Dendritic cell treated with granulocyte-macrophage colony-stimulating factor and Interleukin-4, amounts not matched to agents 40 ng/mL and 50 ng/mL, for 4 days (primary cell): ENCODE data around the gene ZNRF3.
"Not testable (repeated sequence)": the region's sequence is repeated elsewhere in the genome, so short reads cannot be mapped to it uniquely, and the experiment has no call there.

Source experiments
- H3K27ac Mint-ChIP-seq: one replicate; pipeline ENCODE4 v1.8.0; 2022; ENCODE audit warnings: mild to moderate bottlenecking, mixed read lengths
- H3K27me3 Mint-ChIP-seq: one replicate; pipeline ENCODE4 v1.8.0; 2022; ENCODE audit warnings: mild to moderate bottlenecking, mixed read lengths
- H3K36me3 Mint-ChIP-seq: one replicate; pipeline ENCODE4 v1.8.0; 2022; ENCODE audit warnings: low read depth, mixed read lengths
- H3K4me1 Mint-ChIP-seq: one replicate; pipeline ENCODE4 v1.8.0; 2022; ENCODE audit warnings: low read depth, mixed read lengths
- H3K4me3 Mint-ChIP-seq: one replicate; pipeline ENCODE4 v1.8.0; 2022; ENCODE audit warnings: mild to moderate bottlenecking, moderate library complexity, mixed read lengths
- H3K9me3 Mint-ChIP-seq: one replicate; pipeline ENCODE4 v1.8.0; 2022; ENCODE audit warnings: mixed read lengths
- intact Hi-C: fragments of 100-400 bp; cut with micrococcal nuclease; formaldehyde crosslinking; loops from one replicate; pipeline ENCODE4 v1.15.0; 2022

ZNRF3 gene

GRCh38 chr22:28882878-28883656 is at the start of gene ZNRF3:
TSS of gene ZNRF3 (plus strand) at chr22:28883572. CDS start at chr22:28883767, 195 bp downstream.
- intact Hi-C loops = loop anchor here (5.0 kb wide), 1 partner anchor 269 kb away; no protein-coding TSS in a partner anchor
- peaks cover 27% of the 10 kb centered on the region for H3K27me3 Mint-ChIP-seq
- H3K36me3 Mint-ChIP-seq = no peaks in the 10 kb centered on the region
- H3K4me3 Mint-ChIP-seq = peak within 1 kb of the TSS; percentile 80
- peaks cover 11% of the 10 kb centered on the region for H3K4me1 Mint-ChIP-seq
- no peaks in the 10 kb centered on the region for H3K9me3 Mint-ChIP-seq
- H3K27ac Mint-ChIP-seq = peak within 1 kb of the TSS; percentile 70

GRCh38 chr22:28835630-28836189 is 47.7 kb upstream of the ZNRF3 start:
- intact Hi-C loops = no loop called here
- Mint-ChIP-seq H3K27ac (no peak overlapping the region), H3K27me3 (no peaks in the 10 kb centered on the region), H3K36me3 (no peaks in the 10 kb centered on the region), H3K9me3 (no peaks in the 10 kb centered on the region), H3K4me1 (peaks cover 11% of the 10 kb centered on the region), H3K4me3 (no peak overlapping the region)

GRCh38 chr22:28837640-28838039 is 45.7 kb upstream of the ZNRF3 start:
- Mint-ChIP-seq H3K4me1 (no peaks in the 10 kb centered on the region), H3K9me3 (no peaks in the 10 kb centered on the region), H3K4me3 (no peak overlapping the region), H3K36me3 (no peaks in the 10 kb centered on the region), H3K27ac (no peak overlapping the region), H3K27me3 (no peaks in the 10 kb centered on the region)
- intact Hi-C loops = no loop called here

GRCh38 chr22:28838971-28839370 is 44.4 kb upstream of the ZNRF3 start:
- Mint-ChIP-seq H3K27me3 (no peaks in the 10 kb centered on the region), H3K4me3 (no peak overlapping the region), H3K36me3 (no peaks in the 10 kb centered on the region), H3K4me1 (peaks cover under 1% of the 10 kb centered on the region), H3K27ac (no peak overlapping the region), H3K9me3 (peaks cover 2% of the 10 kb centered on the region)
- intact Hi-C loops = no loop called here

- H3K4me3 Mint-ChIP-seq = no peak overlapping the region
- H3K27ac Mint-ChIP-seq = no peak overlapping the region
- H3K36me3 Mint-ChIP-seq = no peaks in the 10 kb centered on the region
- H3K27me3 Mint-ChIP-seq = no peaks in the 10 kb centered on the region
- intact Hi-C loops = no loop called here
- peaks cover 9% of the 10 kb centered on the region for H3K9me3 Mint-ChIP-seq
- H3K4me1 Mint-ChIP-seq = peaks cover 6% of the 10 kb centered on the region
These were observed 42.3 kb upstream of the ZNRF3 start for GRCh38 chr22:28841111-28841510.

GRCh38 chr22:28843633-28844032 is 39.7 kb upstream of the ZNRF3 start:
- Mint-ChIP-seq H3K27ac (no peak overlapping the region), H3K36me3 (no peaks in the 10 kb centered on the region), H3K27me3 (no peaks in the 10 kb centered on the region), H3K4me3 (no peak overlapping the region), H3K9me3 (peaks cover 28% of the 10 kb centered on the region), H3K4me1 (peaks cover 6% of the 10 kb centered on the region)
- intact Hi-C loops = no loop called here

GRCh38 chr22:28844277-28844676 is 39.1 kb upstream of the ZNRF3 start:
- H3K27me3 Mint-ChIP-seq, intact Hi-C loops, H3K4me3 Mint-ChIP-seq, H3K4me1 Mint-ChIP-seq, H3K36me3 Mint-ChIP-seq, H3K27ac Mint-ChIP-seq: not testable (repeated sequence)
- peaks cover 30% of the 10 kb centered on the region for H3K9me3 Mint-ChIP-seq

GRCh38 chr22:28846994-28847393 is 36.4 kb upstream of the ZNRF3 start:
- Mint-ChIP-seq H3K36me3 (no peaks in the 10 kb centered on the region), H3K27ac (no peak overlapping the region), H3K27me3 (no peaks in the 10 kb centered on the region), H3K4me1 (peaks cover 6% of the 10 kb centered on the region), H3K4me3 (no peak overlapping the region), H3K9me3 (peaks cover 30% of the 10 kb centered on the region)
- intact Hi-C loops = no loop called here

GRCh38 chr22:28855355-28856094 is 27.8 kb upstream of the ZNRF3 start:
- Mint-ChIP-seq H3K27ac (no peak overlapping the region), H3K36me3 (no peaks in the 10 kb centered on the region), H3K9me3 (no peaks in the 10 kb centered on the region), H3K4me3 (no peak overlapping the region), H3K27me3 (peaks cover 5% of the 10 kb centered on the region), H3K4me1 (no peaks in the 10 kb centered on the region)
- intact Hi-C loops = loop anchor here (1.0 to 10.0 kb wide), 3 partner anchors 185 to 389 kb away; no protein-coding TSS in a partner anchor

GRCh38 chr22:28856095-28856455 is 27.3 kb upstream of the ZNRF3 start:
- H3K27me3 Mint-ChIP-seq = peaks cover 5% of the 10 kb centered on the region
- intact Hi-C loops = loop anchor here (2.0 to 10.0 kb wide), 2 partner anchors 299 to 389 kb away; no protein-coding TSS in a partner anchor
- H3K4me3 Mint-ChIP-seq = no peak overlapping the region
- no peak overlapping the region for H3K27ac Mint-ChIP-seq
- no peaks in the 10 kb centered on the region for H3K9me3 Mint-ChIP-seq
- H3K36me3 Mint-ChIP-seq = no peaks in the 10 kb centered on the region
- H3K4me1 Mint-ChIP-seq = no peaks in the 10 kb centered on the region

GRCh38 chr22:28857288-28857687 is 26.1 kb upstream of the ZNRF3 start:
- intact Hi-C loops = loop anchor here (2.0 to 10.0 kb wide), 2 partner anchors 298 to 388 kb away; no protein-coding TSS in a partner anchor
- H3K27me3 Mint-ChIP-seq = peaks cover 5% of the 10 kb centered on the region
- H3K4me1 Mint-ChIP-seq = no peaks in the 10 kb centered on the region
- no peaks in the 10 kb centered on the region for H3K9me3 Mint-ChIP-seq
- no peaks in the 10 kb centered on the region for H3K36me3 Mint-ChIP-seq
- no peak overlapping the region for H3K27ac Mint-ChIP-seq
- no peak overlapping the region for H3K4me3 Mint-ChIP-seq

GRCh38 chr22:28864878-28865596 is 18.3 kb upstream of the ZNRF3 start:
- no peaks in the 10 kb centered on the region for H3K27me3 Mint-ChIP-seq
- H3K36me3 Mint-ChIP-seq = no peaks in the 10 kb centered on the region
- intact Hi-C loops = no loop called here
- H3K9me3 Mint-ChIP-seq = peaks cover 9% of the 10 kb centered on the region
- H3K4me1 Mint-ChIP-seq = peaks cover 5% of the 10 kb centered on the region
- no peak overlapping the region for H3K27ac Mint-ChIP-seq
- H3K4me3 Mint-ChIP-seq = no peak overlapping the region

GRCh38 chr22:28867191-28867590 is 16.2 kb upstream of the ZNRF3 start:
- Mint-ChIP-seq H3K4me1 (peaks cover 5% of the 10 kb centered on the region), H3K36me3 (no peaks in the 10 kb centered on the region), H3K27me3 (no peaks in the 10 kb centered on the region), H3K27ac (no peak overlapping the region), H3K9me3 (peaks cover 9% of the 10 kb centered on the region), H3K4me3 (no peak overlapping the region)
- intact Hi-C loops = no loop called here

- H3K4me1 Mint-ChIP-seq, H3K4me3 Mint-ChIP-seq, H3K36me3 Mint-ChIP-seq, H3K27ac Mint-ChIP-seq, H3K9me3 Mint-ChIP-seq, H3K27me3 Mint-ChIP-seq, intact Hi-C loops: not testable (repeated sequence)
These were observed 15.0 kb upstream of the ZNRF3 start for GRCh38 chr22:28868389-28868788.
